Measurements from ENCODE around the gene LIG3. TPM values are rescaled to one million over a fixed set of nuclear protein-coding genes. Genes with fewer than 3 reads are reported as not detected.
"Not testable (repeated sequence)": the region's sequence is repeated elsewhere in the genome, so short reads cannot be mapped to it uniquely, and the experiment has no call there.

The LIG3 gene
- polyA plus RNA-seq (2012; rRNA removed): 25.7 and 28.6 TPM in 2 replicates
- 12.2 and 16.4 TPM in 2 replicates for polyA plus RNA-seq (2012; cell fraction: cytosol; rRNA removed)
- 38.0 and 54.5 TPM in 2 replicates for polyA plus RNA-seq (2012; cell fraction: nucleus; rRNA removed)

- H3K79me2 ChIP-seq (ENCODE audit: insufficient read depth): peaks cover 37% of the 10 kb centered on the region; the same call in 1 of the 2 replicates
- no peaks in the 10 kb centered on the region for H3K27me3 ChIP-seq (ENCODE audit: insufficient read depth)
- H3K36me3 ChIP-seq (replicated peaks in 1 of 2; ENCODE audit: control insufficient read depth in 1 of 2, insufficient read depth in 2 of 2, low read length in 1 of 2): peaks cover 11 to 12% of the 10 kb centered on the region in 2 experiments
- peak within 1 kb of the TSS; percentile 91 to 94 for H3K27ac ChIP-seq (ENCODE audit: low read depth in 2 of 2, low read length in 1 of 2)
- POLR2A ChIA-PET: interaction anchor here (2.0 kb wide), 1 partner anchor 19 kb away, joined by 12 read pairs; the partner anchor contains the start of genes CCT6B and ZNF830
- H2AFZ ChIP-seq (ENCODE audit: low read depth): peak within 1 kb of the TSS; percentile 82
- H3K9me3 ChIP-seq: no peaks in the 10 kb centered on the region
- peak within 1 kb of the TSS; percentile 71 to 80 for H3K4me3 ChIP-seq (ENCODE audit: low read depth in 2 of 2, low read length in 1 of 2)
- H3K4me2 ChIP-seq: peak within 1 kb of the TSS; percentile 78
- CTCF ChIA-PET: interaction anchor here (0.8 to 4.1 kb wide), 5 partner anchors 17 to 402 kb away, joined by 3 to 25 read pairs (median 5); partner anchors contain the start of gene RAD51D
- peak; percentile 96 for DNase-seq
- no peaks in the 10 kb centered on the region for H4K20me1 ChIP-seq (ENCODE audit: insufficient read depth)
- peak; percentile 100 for TF ChIP-seq MXI1 (IDR thresholded peaks at IDR 0.05; ENCODE audit: low read depth, low read length)
- TF ChIP-seq FOXJ3 (CRISPR knock-in tag; IDR thresholded peaks at IDR 0.05): no peak
- TF ChIP-seq PBX3 (IDR thresholded peaks at IDR 0.05): no peak
- TF ChIP-seq POLR2AphosphoS5 (IDR thresholded peaks at IDR 0.05; ENCODE audit: low read depth, low read length): peak; percentile 49
- TF ChIP-seq REST (IDR thresholded peaks at IDR 0.05; ENCODE audit: low read depth, low read length): 0 out of 2 replicates have a peak, but pooled peaks have one; percentile 36
- peak; percentile 70 for TF ChIP-seq USF2 (IDR thresholded peaks at IDR 0.05; ENCODE audit: borderline replicate concordance, low read depth, low read length)
- TF ChIP-seq MAX (IDR thresholded peaks at IDR 0.05; ENCODE audit: low read depth): peak; percentile 100
- TF ChIP-seq USF1 (IDR thresholded peaks at IDR 0.05; ENCODE audit: borderline replicate concordance, low read depth): peak; percentile 90
- TF ChIP-seq SIN3A (IDR thresholded peaks at IDR 0.05; ENCODE audit: borderline replicate concordance, low read depth, low read length): peak; percentile 91; the same call in 1 of the 2 replicates
- no peak for TF ChIP-seq SMC3 (IDR thresholded peaks at IDR 0.05; ENCODE audit: low read depth, low read length)
- peak; percentile 56; the same call in 1 of the 2 replicates for TF ChIP-seq TAF1 (IDR thresholded peaks at IDR 0.05; ENCODE audit: borderline replicate concordance, low read depth, low read length)
- peak; percentile 86 for TF ChIP-seq NRF1 (IDR thresholded peaks at IDR 0.05; ENCODE audit: low read depth, low read length)
- H3K4me1 ChIP-seq (ENCODE audit: control insufficient read depth in 1 of 2, insufficient read depth in 2 of 2, low read depth in 1 of 2, low read length in 1 of 2): peaks cover 0 to 15% of the 10 kb centered on the region in 2 experiments; a peak in 2 of 4 replicates
- H3K9me2 ChIP-seq: no peaks in the 10 kb centered on the region
- peak within 1 kb of the TSS; percentile 91 for H3K9ac ChIP-seq
- H3F3A ChIP-seq (replicated peaks; ENCODE audit: insufficient read depth): peaks cover 7% of the 10 kb centered on the region
- WGBS (ENCODE audit: low lambda C conversion rate): 2% methylated on average over 9 of the region's 39 CpGs
Observed at GRCh38 chr17:34980353-34980680, at the start of gene LIG3. Gene LIG3 (plus strand): TSS chr17:34980512. CDS start chr17:34983006, 2,494 bp downstream.

- H3K4me1 ChIP-seq (ENCODE audit: control insufficient read depth in 1 of 2, insufficient read depth in 2 of 2, low read depth in 1 of 2, low read length in 1 of 2); H3K9me3 ChIP-seq; H4K20me1 ChIP-seq (ENCODE audit: insufficient read depth); H3K27ac ChIP-seq (ENCODE audit: low read depth in 2 of 2, low read length in 1 of 2); H3K9me2 ChIP-seq; CTCF ChIA-PET; H3K4me3 ChIP-seq (ENCODE audit: low read depth in 2 of 2, low read length in 1 of 2); DNase-seq; POLR2A ChIA-PET; H3K4me2 ChIP-seq; H3K79me2 ChIP-seq (ENCODE audit: insufficient read depth); H3K36me3 ChIP-seq (replicated peaks in 1 of 2; ENCODE audit: control insufficient read depth in 1 of 2, insufficient read depth in 2 of 2, low read length in 1 of 2); H3K9ac ChIP-seq; H3F3A ChIP-seq (replicated peaks; ENCODE audit: insufficient read depth); H3K27me3 ChIP-seq (ENCODE audit: insufficient read depth); H2AFZ ChIP-seq (ENCODE audit: low read depth): not testable (repeated sequence)
- 68% methylated on average over 4 of the region's 4 CpGs for WGBS (ENCODE audit: low lambda C conversion rate)
Observed at GRCh38 chr17:34950780-34951179, 29.5 kb upstream of the LIG3 start.

Data from SK-N-SH (cell line).